ENCODE results near the gene PPFIA1.

PPFIA1 gene

GRCh38 chr11:70242885-70243284 lies 27.6 kb upstream of the PPFIA1 start:
- TF ChIP-seq CTCF (IDR thresholded peaks at IDR 0.05; ENCODE audit: insufficient read depth, low read length) (no peak), GABPA (IDR thresholded peaks at IDR 0.05; ENCODE audit: low read depth) (no peak), REST (IDR thresholded peaks at IDR 0.05; ENCODE audit: insufficient replicate concordance, low read depth) (no peak), SPI1 (IDR thresholded peaks at IDR 0.05; ENCODE audit: borderline replicate concordance, low read depth) (no peak), POLR2AphosphoS5 (IDR thresholded peaks at IDR 0.05; ENCODE audit: low read depth) (no peak)
- Histone ChIP-seq H3K4me3 (replicated peaks; ENCODE audit: insufficient read depth, low read length) (no peak overlapping the region), H3K27ac (replicated peaks) (no peak overlapping the region), H3K27me3 (ENCODE audit: insufficient read depth, poor library complexity, severe bottlenecking) (no peaks in the 10 kb centered on the region)
- DNase-seq (ENCODE audit: low read depth in 1 of 2, low spot score in 1 of 2) = no peak

GRCh38 chr11:70243912-70244652 lies 26.4 kb upstream of the PPFIA1 start:
- TF ChIP-seq REST (IDR thresholded peaks at IDR 0.05; ENCODE audit: insufficient replicate concordance, low read depth) = no peak
- no peak for TF ChIP-seq CTCF (IDR thresholded peaks at IDR 0.05; ENCODE audit: insufficient read depth, low read length)
- no peak for TF ChIP-seq GABPA (IDR thresholded peaks at IDR 0.05; ENCODE audit: low read depth)
- no peak for TF ChIP-seq POLR2AphosphoS5 (IDR thresholded peaks at IDR 0.05; ENCODE audit: low read depth)
- TF ChIP-seq SPI1 (IDR thresholded peaks at IDR 0.05; ENCODE audit: borderline replicate concordance, low read depth) = no peak
- Histone ChIP-seq H3K27me3 (ENCODE audit: insufficient read depth, poor library complexity, severe bottlenecking) (no peaks in the 10 kb centered on the region), H3K4me3 (replicated peaks; ENCODE audit: insufficient read depth, low read length) (no peak overlapping the region), H3K27ac (replicated peaks) (no peak overlapping the region)
- no peak for DNase-seq (ENCODE audit: low read depth in 1 of 2, low spot score in 1 of 2)

GRCh38 chr11:70244698-70245097 lies 25.8 kb upstream of the PPFIA1 start:
- DNase-seq (ENCODE audit: low read depth in 1 of 2, low spot score in 1 of 2) = no peak
- Histone ChIP-seq H3K27ac (replicated peaks) (no peak overlapping the region), H3K27me3 (ENCODE audit: insufficient read depth, poor library complexity, severe bottlenecking) (no peaks in the 10 kb centered on the region), H3K4me3 (replicated peaks; ENCODE audit: insufficient read depth, low read length) (no peak overlapping the region)
- TF ChIP-seq POLR2AphosphoS5 (IDR thresholded peaks at IDR 0.05; ENCODE audit: low read depth) (no peak), SPI1 (IDR thresholded peaks at IDR 0.05; ENCODE audit: borderline replicate concordance, low read depth) (no peak), REST (IDR thresholded peaks at IDR 0.05; ENCODE audit: insufficient replicate concordance, low read depth) (no peak), CTCF (IDR thresholded peaks at IDR 0.05; ENCODE audit: insufficient read depth, low read length) (no peak), GABPA (IDR thresholded peaks at IDR 0.05; ENCODE audit: low read depth) (no peak)

Data from HL-60 (cell line).